Osteoblast (primary cell): ENCODE results near the gene MYH11. TPM values are rescaled to one million over a fixed set of nuclear protein-coding genes. Genes with fewer than 3 reads are reported as not detected.
"Not testable (repeated sequence)": the region's sequence is repeated elsewhere in the genome, so short reads cannot be mapped to it uniquely, and the experiment has no call there.

Experiments
- DNase-seq: peaks from one replicate; pipeline ENCODE4 v3.0.0; 2011; ENCODE audit warnings: low spot score, mixed read lengths; ENCODE audit not compliant: insufficient read length; ENCODE audit errors: missing footprints
- H2AFZ ChIP-seq: 2 replicates; pipeline ENCODE4 v1.6.0; 2011; ENCODE audit warnings: mild to moderate bottlenecking, low read length
- H3K27ac ChIP-seq: 2 replicates; pipeline ENCODE4 v1.5.1; 2011; ENCODE audit warnings: mild to moderate bottlenecking, low read depth, low read length, moderate library complexity
- H3K27me3 ChIP-seq: 2 replicates; pipeline ENCODE4 v1.6.0; 2012; ENCODE audit warnings: mild to moderate bottlenecking, control low read depth, inconsistent platforms, low read length, moderate library complexity; ENCODE audit not compliant: insufficient read depth
- H3K36me3 ChIP-seq: 2 replicates; pipeline ENCODE4 v1.5.1; 2011; ENCODE audit warnings: mild to moderate bottlenecking, low read length, control low read depth, moderate library complexity; ENCODE audit not compliant: insufficient read depth
- H3K4me1 ChIP-seq: 2 replicates; pipeline ENCODE4 v1.5.1; 2011; ENCODE audit warnings: mild to moderate bottlenecking, low read length, control low read depth, moderate library complexity; ENCODE audit not compliant: insufficient read depth
- H3K4me2 ChIP-seq: 2 replicates; pipeline ENCODE4 v1.6.0; 2011; ENCODE audit warnings: mild to moderate bottlenecking, low read length; ENCODE audit not compliant: insufficient read depth
- H3K4me3 ChIP-seq: fragments of 200-600 bp; sonication (generic); 3 replicates; pipeline ENCODE4 v1.5.1; 2012; ENCODE audit warnings: mild to moderate bottlenecking, low read length, inconsistent platforms; ENCODE audit not compliant: insufficient read depth
- H3K79me2 ChIP-seq: 2 replicates; pipeline ENCODE4 v1.6.0; 2012; ENCODE audit warnings: mild to moderate bottlenecking, low read length, control low read depth, inconsistent platforms; ENCODE audit not compliant: insufficient read depth
- H3K9me3 ChIP-seq: 2 replicates; pipeline ENCODE4 v1.5.1; 2011; ENCODE audit warnings: low read depth, low read length, control low read depth
- H4K20me1 ChIP-seq: 2 replicates; pipeline ENCODE4 v1.6.0; 2012; ENCODE audit warnings: mild to moderate bottlenecking, low read length, control low read depth; ENCODE audit not compliant: insufficient read depth
- CTCF ChIP-seq: IDR thresholded peaks from 2 replicates; pipeline ENCODE4 v1.5.1; 2011; ENCODE audit warnings: mild to moderate bottlenecking, low read depth, low read length, moderate library complexity; ENCODE audit errors: extremely low read depth
- total RNA-seq: library from RNA; depleted of rRNA; stranded (reverse); fragments of >200 nt; gene quantifications from 2 replicates; pipeline ENCODE4 v1.2.3, GENCODE V29; 2012

Gene MYH11
- total RNA-seq, 1 donor: under 0.01 TPM

DNA sequence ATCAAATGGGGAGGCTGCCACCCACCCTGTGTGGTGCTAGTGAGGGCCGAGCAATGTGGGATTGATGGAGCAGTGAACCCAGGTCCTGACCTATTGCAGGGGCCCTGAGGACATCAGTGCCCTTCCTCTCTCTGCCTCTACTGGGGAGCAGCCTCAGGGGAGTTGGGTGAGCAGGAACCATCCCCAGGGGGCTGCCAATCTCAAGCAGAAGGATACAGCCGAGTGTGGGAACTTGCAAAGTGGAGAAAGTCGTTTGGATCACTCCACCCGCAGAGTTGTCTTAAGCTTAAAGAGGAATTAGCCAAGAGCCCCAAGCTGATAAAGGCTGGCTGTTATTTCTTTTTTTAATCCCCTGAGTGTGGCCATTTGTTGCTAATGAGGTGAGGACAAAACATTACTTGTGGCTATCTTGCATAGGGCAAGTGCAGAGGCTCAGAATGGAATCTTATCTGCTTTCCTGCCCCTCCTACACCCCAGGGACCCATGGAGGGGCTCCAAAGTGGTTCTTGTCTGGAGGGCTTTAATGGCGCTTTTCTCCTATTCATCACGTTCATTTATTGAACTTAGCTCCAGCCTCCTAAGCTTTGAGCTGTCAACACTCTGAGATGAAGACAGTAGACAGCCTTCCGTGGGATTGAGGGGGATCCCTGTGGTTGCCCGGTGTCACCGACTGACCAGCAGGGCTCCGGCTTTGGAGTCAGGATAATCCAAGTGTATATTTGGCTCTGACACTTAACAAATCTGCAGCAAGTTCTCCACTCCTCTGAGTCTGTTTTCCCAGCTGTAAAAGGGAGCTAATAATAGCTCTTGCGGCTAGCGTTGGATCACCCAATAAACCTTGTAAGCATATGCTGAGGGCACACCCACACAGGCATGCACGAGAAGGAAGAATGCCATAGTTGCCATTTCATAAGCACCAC, 45.1 kb downstream of the MYH11 start:
- TF ChIP-seq CTCF: peak; percentile 15
- peak overlapping the region; percentile 22 for H3K4me3 ChIP-seq

GRCh38 chr16:15810949-15811348, 45.9 kb downstream of the MYH11 start:
- Histone ChIP-seq H3K9me3 (peaks cover 4% of the 10 kb centered on the region), H3K27ac (peak overlapping the region; percentile 77), H4K20me1 (no peaks in the 10 kb centered on the region), H3K36me3 (no peaks in the 10 kb centered on the region), H2AFZ (no peak overlapping the region), H3K27me3 (peaks cover 32% of the 10 kb centered on the region), H3K4me1 (peaks cover 23% of the 10 kb centered on the region), H3K79me2 (no peaks in the 10 kb centered on the region), H3K4me2 (no peak overlapping the region), H3K4me3 (no peak overlapping the region)
- DNase-seq: no peak
- no peak for TF ChIP-seq CTCF

More for the DNA sequence above, 45.1 kb downstream of the MYH11 start:
- H4K20me1 ChIP-seq: no peaks in the 10 kb centered on the region
- peaks cover 36% of the 10 kb centered on the region for H3K27me3 ChIP-seq
- H3K4me2 ChIP-seq: peak overlapping the region; percentile 68
- H3K79me2 ChIP-seq: no peaks in the 10 kb centered on the region
- peaks cover 23% of the 10 kb centered on the region for H3K4me1 ChIP-seq
- peak overlapping the region; percentile 77 for H3K27ac ChIP-seq
- DNase-seq: peak; percentile 95
- no peaks in the 10 kb centered on the region for H3K36me3 ChIP-seq
- H3K9me3 ChIP-seq: peaks cover 8% of the 10 kb centered on the region
- no peak overlapping the region for H2AFZ ChIP-seq

GRCh38 chr16:15810411-15810810, 46.4 kb downstream of the MYH11 start:
- Histone ChIP-seq H3K4me1 (peaks cover 23% of the 10 kb centered on the region), H3K4me3 (no peak overlapping the region), H3K36me3 (no peaks in the 10 kb centered on the region), H3K9me3 (peaks cover 4% of the 10 kb centered on the region), H3K79me2 (no peaks in the 10 kb centered on the region), H3K4me2 (no peak overlapping the region), H4K20me1 (no peaks in the 10 kb centered on the region), H2AFZ (no peak overlapping the region), H3K27me3 (peaks cover 27% of the 10 kb centered on the region), H3K27ac (no peak overlapping the region)
- DNase-seq: peak; percentile 76
- TF ChIP-seq CTCF: no peak

DNA sequence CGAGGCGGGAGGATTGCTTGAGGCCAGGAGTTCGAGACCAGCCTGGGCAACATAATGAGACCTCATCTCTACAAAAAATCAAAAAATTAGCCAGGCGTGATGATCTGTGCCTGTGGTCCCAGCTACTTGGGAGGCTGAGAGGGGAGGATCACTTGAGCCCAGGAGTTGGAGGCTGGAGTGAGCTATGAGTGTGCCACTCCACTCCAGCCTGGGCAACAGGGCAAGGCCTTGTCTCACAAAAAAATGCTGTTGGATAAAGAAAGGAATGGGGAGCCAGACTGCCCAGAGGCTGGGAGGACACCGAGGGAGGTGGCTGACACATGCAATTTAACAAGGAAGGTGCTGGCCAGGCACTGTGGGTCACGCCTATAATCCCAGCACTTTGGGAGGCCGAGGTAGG, 47.5 kb downstream of the MYH11 start:
- H3K4me2 ChIP-seq, H3K4me3 ChIP-seq, H3K9me3 ChIP-seq, H3K27ac ChIP-seq, H2AFZ ChIP-seq, H3K36me3 ChIP-seq, H4K20me1 ChIP-seq, H3K79me2 ChIP-seq, DNase-seq: not testable (repeated sequence)
- H3K4me1 ChIP-seq: peaks cover 23% of the 10 kb centered on the region
- H3K27me3 ChIP-seq: peaks cover 17% of the 10 kb centered on the region
